Central memory CD8-positive, alpha-beta T cell (primary cell): Measurements from ENCODE around the gene ATR.
A peak's percentile ranks its signal among the peaks of the same experiment; 100 is the strongest.

Experiments used
- ATAC-seq: fragments of 150-1000 bp; cut with Tn5 transposase; replicated peaks from 2 replicates; pipeline ENCODE4 v1.10.0; 2022; ENCODE audit warnings: mild to moderate bottlenecking, moderate FRiP score, moderate number of reproducible peaks; ENCODE audit not compliant: poor library complexity, severe bottlenecking; ENCODE audit errors: extremely low read depth
- DNase-seq, 2 donors: peaks; one replicate each; pipeline ENCODE4 v3.0.0; 2021; ENCODE audit warnings: low spot score in 2 of 2
- H3K27ac Mint-ChIP-seq: one replicate; pipeline ENCODE4 v1.8.0; 2022; ENCODE audit warnings: low read depth, mild to moderate bottlenecking, moderate library complexity, mixed read lengths
- H3K27me3 Mint-ChIP-seq: one replicate; pipeline ENCODE4 v1.8.0; 2022; ENCODE audit warnings: mixed read lengths
- H3K36me3 Mint-ChIP-seq: one replicate; pipeline ENCODE4 v1.8.0; 2022; ENCODE audit warnings: mild to moderate bottlenecking, moderate library complexity, mixed read lengths; ENCODE audit not compliant: insufficient read depth
- H3K4me1 Mint-ChIP-seq: one replicate; pipeline ENCODE4 v1.8.0; 2022; ENCODE audit warnings: mixed read lengths
- H3K4me3 Mint-ChIP-seq: one replicate; pipeline ENCODE4 v1.8.0; 2022; ENCODE audit warnings: mild to moderate bottlenecking, moderate library complexity, mixed read lengths
- H3K9me3 Mint-ChIP-seq: one replicate; pipeline ENCODE4 v1.8.0; 2022; ENCODE audit warnings: mixed read lengths

ATR gene

GRCh38 chr3:142549986-142550385, 28.5 kb downstream of the ATR start:
- H3K4me3 Mint-ChIP-seq: no peak overlapping the region
- H3K4me1 Mint-ChIP-seq: no peaks in the 10 kb centered on the region
- H3K36me3 Mint-ChIP-seq: peaks cover 43% of the 10 kb centered on the region
- no peak for ATAC-seq
- H3K27ac Mint-ChIP-seq: no peak overlapping the region
- H3K9me3 Mint-ChIP-seq: no peaks in the 10 kb centered on the region
- H3K27me3 Mint-ChIP-seq: no peaks in the 10 kb centered on the region
- no peak for DNase-seq

- no peak for DNase-seq
- H3K27me3 Mint-ChIP-seq: no peaks in the 10 kb centered on the region
- H3K4me1 Mint-ChIP-seq: no peaks in the 10 kb centered on the region
- ATAC-seq: no peak
- no peaks in the 10 kb centered on the region for H3K9me3 Mint-ChIP-seq
- H3K36me3 Mint-ChIP-seq: peaks cover 11% of the 10 kb centered on the region
- no peak overlapping the region for H3K4me3 Mint-ChIP-seq
- no peak overlapping the region for H3K27ac Mint-ChIP-seq
These were observed 35.2 kb downstream of the ATR start for GRCh38 chr3:142543307-142543706.

- Mint-ChIP-seq H3K27me3 (no peaks in the 10 kb centered on the region), H3K9me3 (no peaks in the 10 kb centered on the region), H3K4me3 (no peak overlapping the region)
These were observed 36.5 kb downstream of the ATR start for GRCh38 chr3:142542054-142542453.

DNA sequence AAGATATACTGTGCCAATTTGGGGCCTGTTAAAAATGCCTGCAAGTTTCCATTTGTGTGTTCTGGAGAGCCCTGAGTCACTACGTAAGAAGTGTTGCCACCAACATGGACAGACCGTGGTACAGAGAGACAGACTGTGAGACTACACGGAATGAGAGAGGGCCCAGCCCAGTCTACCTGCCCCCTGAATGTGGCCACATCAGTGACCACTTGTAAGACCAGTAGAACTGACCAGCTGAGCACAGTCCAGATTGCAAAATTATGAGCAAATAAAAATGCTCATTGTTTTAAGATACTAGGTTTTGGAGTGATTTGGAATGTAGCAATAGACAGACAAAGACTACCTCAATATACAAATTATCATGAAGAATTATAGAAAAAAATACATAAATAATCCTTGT, 42.0 kb downstream of the ATR start:
- no peak overlapping the region for H3K27ac Mint-ChIP-seq
- peaks cover 29% of the 10 kb centered on the region for H3K36me3 Mint-ChIP-seq
- DNase-seq: no peak
- H3K9me3 Mint-ChIP-seq: no peaks in the 10 kb centered on the region
- no peak for ATAC-seq
- H3K27me3 Mint-ChIP-seq: no peaks in the 10 kb centered on the region
- no peak overlapping the region for H3K4me3 Mint-ChIP-seq
- H3K4me1 Mint-ChIP-seq: no peaks in the 10 kb centered on the region

More at GRCh38 chr3:142542054-142542453, 36.5 kb downstream of the ATR start:
- ATAC-seq (no peak), DNase-seq (no peak)
- Mint-ChIP-seq H3K4me1 (no peaks in the 10 kb centered on the region), H3K36me3 (peaks cover 8% of the 10 kb centered on the region), H3K27ac (no peak overlapping the region)

GRCh38 chr3:142534543-142534942, 44.0 kb downstream of the ATR start:
- ATAC-seq: no peak
- DNase-seq: no peak
- H3K27me3 Mint-ChIP-seq: no peaks in the 10 kb centered on the region
- H3K27ac Mint-ChIP-seq: no peak overlapping the region
- peaks cover 34% of the 10 kb centered on the region for H3K36me3 Mint-ChIP-seq
- no peak overlapping the region for H3K4me3 Mint-ChIP-seq
- H3K9me3 Mint-ChIP-seq: no peaks in the 10 kb centered on the region
- H3K4me1 Mint-ChIP-seq: no peaks in the 10 kb centered on the region

DNA sequence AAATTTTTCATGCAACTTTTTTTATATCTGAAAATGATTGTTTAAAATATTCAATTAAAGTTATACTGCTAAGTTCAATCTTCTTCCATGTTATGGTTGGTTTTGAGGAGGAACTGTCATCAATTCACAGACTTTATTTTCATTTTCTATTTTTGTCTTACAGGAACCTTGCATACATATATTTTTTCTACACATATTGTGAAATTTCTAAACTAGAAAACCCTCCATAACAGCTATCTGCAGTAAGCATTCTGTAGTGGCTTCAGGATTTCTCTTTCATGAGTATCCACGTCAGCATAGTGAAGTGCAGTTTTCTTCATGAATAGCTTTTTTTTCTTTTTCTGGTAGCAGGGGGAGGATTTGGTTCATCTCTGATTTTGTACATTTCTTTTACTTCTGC, 48.2 kb downstream of the ATR start:
- ATAC-seq (no peak), DNase-seq (no peak)
- Mint-ChIP-seq H3K4me1 (peaks cover 5% of the 10 kb centered on the region), H3K4me3 (no peak overlapping the region), H3K36me3 (peaks cover 28% of the 10 kb centered on the region), H3K27ac (peak overlapping the region; percentile 54), H3K27me3 (no peaks in the 10 kb centered on the region), H3K9me3 (no peaks in the 10 kb centered on the region)

DNA sequence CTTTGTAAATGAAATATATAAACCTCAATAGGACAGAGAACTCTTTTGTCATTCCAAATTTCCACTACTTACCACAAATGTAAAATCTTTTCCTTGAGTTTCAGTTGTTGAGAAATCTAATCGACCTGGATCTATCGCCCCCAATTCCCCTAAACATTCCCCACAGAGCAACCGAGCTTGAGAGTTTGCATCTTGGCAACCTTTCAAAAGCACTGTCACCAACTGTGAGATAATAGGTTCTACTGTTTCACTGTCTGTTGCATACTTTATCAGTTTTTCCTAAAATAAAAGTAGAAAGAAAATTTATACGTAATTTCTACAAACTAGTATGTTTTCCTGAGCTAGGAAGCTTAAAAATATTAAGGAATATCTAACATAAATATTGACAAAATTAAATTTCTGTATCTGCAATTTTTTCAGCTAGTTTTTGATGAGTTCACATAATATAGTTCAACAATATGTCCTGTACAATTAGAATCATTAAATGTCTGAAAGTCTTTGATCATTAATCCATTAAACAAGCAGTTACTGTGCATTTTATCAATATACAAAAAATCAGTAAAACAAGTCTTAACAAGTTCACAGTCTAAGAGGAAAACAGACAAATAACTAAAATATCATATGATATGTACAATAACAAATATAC, 54.5 kb downstream of the ATR start:
- Mint-ChIP-seq H3K36me3 (peaks cover 18% of the 10 kb centered on the region), H3K27me3 (no peaks in the 10 kb centered on the region), H3K4me1 (peaks cover 5% of the 10 kb centered on the region), H3K27ac (peak overlapping the region; percentile 72), H3K9me3 (no peaks in the 10 kb centered on the region), H3K4me3 (no peak overlapping the region)
- no peak for ATAC-seq
- no peak for DNase-seq

- H3K27ac Mint-ChIP-seq: peak overlapping the region; percentile 95
- peak overlapping the region; percentile 89 for H3K4me3 Mint-ChIP-seq
- no peak for DNase-seq
- ATAC-seq: peak; percentile 60
- peaks cover 26% of the 10 kb centered on the region for H3K36me3 Mint-ChIP-seq
- H3K27me3 Mint-ChIP-seq: no peaks in the 10 kb centered on the region
- H3K9me3 Mint-ChIP-seq: no peaks in the 10 kb centered on the region
- peaks cover 13% of the 10 kb centered on the region for H3K4me1 Mint-ChIP-seq
These were observed 69.5 kb downstream of the ATR start for GRCh38 chr3:142509079-142509478.

GRCh38 chr3:142507241-142507640, 71.3 kb downstream of the ATR start:
- peaks cover 19% of the 10 kb centered on the region for H3K36me3 Mint-ChIP-seq
- peaks cover 13% of the 10 kb centered on the region for H3K4me1 Mint-ChIP-seq
- no peaks in the 10 kb centered on the region for H3K27me3 Mint-ChIP-seq
- ATAC-seq (no peak), DNase-seq (no peak)
- H3K9me3 Mint-ChIP-seq: no peaks in the 10 kb centered on the region
- no peak overlapping the region for H3K4me3 Mint-ChIP-seq
- H3K27ac Mint-ChIP-seq: peak overlapping the region; percentile 17

DNA sequence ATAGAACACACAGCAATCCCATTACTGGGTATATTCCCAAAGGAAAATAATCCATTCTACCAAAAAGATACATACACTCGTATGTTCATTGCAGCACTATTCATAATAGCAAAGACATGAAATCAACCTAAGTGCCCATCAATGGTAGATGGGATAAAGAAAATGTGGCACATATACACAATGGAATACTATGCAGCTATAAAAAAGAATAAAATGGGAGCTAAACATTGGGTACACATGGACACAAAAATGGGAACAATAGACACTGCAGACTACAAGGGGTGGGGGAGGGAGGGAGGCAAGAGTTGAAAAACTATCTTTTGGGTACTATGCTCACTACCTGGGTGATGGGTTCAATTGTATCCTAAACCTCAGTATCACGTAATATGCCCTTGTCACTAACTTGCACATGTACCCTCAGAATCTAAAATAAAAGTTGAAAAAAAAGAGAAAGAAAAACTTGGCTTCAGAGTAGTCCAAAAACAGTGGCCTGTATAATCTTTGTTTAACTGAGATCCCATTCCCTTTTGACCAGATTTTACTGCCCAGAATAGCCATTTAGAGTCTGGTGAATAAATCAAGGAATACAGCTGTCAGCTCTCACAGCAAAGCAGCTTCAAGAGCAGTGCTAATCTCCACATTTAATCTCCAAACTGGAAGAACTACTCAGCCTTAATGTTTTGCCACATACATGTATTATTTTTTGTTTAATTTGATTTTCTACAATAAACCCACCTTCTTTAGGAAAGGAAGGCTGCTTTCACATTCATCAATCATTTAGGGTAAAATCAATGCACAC, 76.1 kb downstream of the ATR start:
- ATAC-seq (no peak), DNase-seq (no peak)
- peaks cover 31% of the 10 kb centered on the region for H3K36me3 Mint-ChIP-seq
- no peaks in the 10 kb centered on the region for H3K27me3 Mint-ChIP-seq
- H3K9me3 Mint-ChIP-seq: no peaks in the 10 kb centered on the region
- peaks cover 8% of the 10 kb centered on the region for H3K4me1 Mint-ChIP-seq
- no peak overlapping the region for H3K27ac Mint-ChIP-seq
- H3K4me3 Mint-ChIP-seq: no peak overlapping the region

DNA sequence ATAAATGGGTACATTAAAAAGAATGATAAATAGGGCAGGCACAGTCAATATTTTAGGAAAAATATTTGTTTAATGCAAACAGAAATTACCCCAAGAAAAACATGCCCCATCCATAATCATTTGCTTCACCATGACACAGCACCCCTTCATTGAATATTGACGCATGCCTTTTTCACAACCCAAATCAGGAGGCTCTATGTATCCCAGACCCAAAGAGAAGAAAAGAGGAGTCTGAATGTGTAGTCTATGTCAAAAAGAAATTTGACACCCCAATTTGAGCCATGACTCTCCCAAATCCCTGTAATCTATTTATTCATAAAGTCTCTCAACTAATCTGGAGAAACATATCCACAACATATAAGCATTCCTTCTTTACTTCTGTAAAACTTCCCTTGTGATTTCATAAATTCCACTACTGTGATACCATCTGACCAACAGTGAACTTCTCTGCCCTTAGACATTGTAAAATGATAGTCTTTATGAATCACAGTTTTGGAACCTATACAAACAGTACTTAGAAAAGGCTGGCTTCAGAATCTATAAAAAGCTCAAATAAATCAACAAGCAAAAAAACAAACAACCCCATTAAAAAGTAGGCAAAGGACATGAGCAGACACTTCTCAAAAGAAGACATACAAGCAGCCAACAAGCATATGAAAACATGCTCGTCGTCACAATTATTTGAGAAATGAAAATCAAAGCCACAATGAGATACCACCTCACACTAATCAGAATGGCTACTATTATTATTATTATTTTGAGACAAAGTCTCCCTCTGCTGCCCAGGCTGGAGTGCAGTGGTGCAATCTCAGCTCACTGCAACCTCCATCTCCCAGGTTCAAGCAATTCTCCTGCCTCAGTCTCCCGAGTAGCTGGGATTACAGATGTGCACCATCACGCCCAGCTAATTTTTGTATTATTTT, 77.3 kb downstream of the ATR start:
- H3K9me3 Mint-ChIP-seq: no peaks in the 10 kb centered on the region
- no peaks in the 10 kb centered on the region for H3K4me1 Mint-ChIP-seq
- no peak overlapping the region for H3K27ac Mint-ChIP-seq
- H3K27me3 Mint-ChIP-seq: no peaks in the 10 kb centered on the region
- H3K36me3 Mint-ChIP-seq: peaks cover 28% of the 10 kb centered on the region
- ATAC-seq (no peak), DNase-seq (no peak)
- H3K4me3 Mint-ChIP-seq: no peak overlapping the region

GRCh38 chr3:142500211-142500610, 78.3 kb downstream of the ATR start:
- peaks cover 31% of the 10 kb centered on the region for H3K36me3 Mint-ChIP-seq
- H3K9me3 Mint-ChIP-seq: no peaks in the 10 kb centered on the region
- DNase-seq: no peak
- no peak overlapping the region for H3K27ac Mint-ChIP-seq
- no peaks in the 10 kb centered on the region for H3K4me1 Mint-ChIP-seq
- no peaks in the 10 kb centered on the region for H3K27me3 Mint-ChIP-seq
- no peak for ATAC-seq
- H3K4me3 Mint-ChIP-seq: no peak overlapping the region
